IMR-90 (cell line): ENCODE data around the gene OSCP1. TPM values are rescaled to one million over a fixed set of nuclear protein-coding genes. Genes with fewer than 3 reads are reported as not detected.

Experiments
- ATAC-seq: fragments of 200-7000 bp; cut with Tn5 transposase; 2 replicates; pipeline ENCODE4 v1.9.1; 2020; ENCODE audit warnings: low read depth, mild to moderate bottlenecking, moderate library complexity
- BruUV-seq: library from RNA; stranded (reverse); fragments of 400-500 nt; replicated peaks from 2 replicates; lab custom pipeline; 2021; lab: Mats Ljungman, UMichigan
- CTCF ChIA-PET: fragments of 300-600 bp; formaldehyde crosslinking; extraction: SDS; loops from one replicate; lab custom pipeline; 2021; ENCODE audit warnings: antibody characterized with exemption; lab: Yijun Ruan, JAX
- POLR2A ChIA-PET: fragments of 300-600 bp; sonication (Branson Sonifier 250); formaldehyde crosslinking; loops from one replicate; lab custom pipeline; 2022; ENCODE audit warnings: antibody characterized with exemption; ENCODE audit not compliant: unreplicated experiment; lab: Charles Lee
- DNase-seq: peaks from one replicate; pipeline ENCODE4 v3.0.0; 2013
- H2AFZ ChIP-seq: replicated peaks from 2 replicates; pipeline ENCODE3; 2013; ENCODE audit warnings: low read length, mild to moderate bottlenecking; ENCODE audit not compliant: poor library complexity
- H2AK5ac ChIP-seq: 2 replicates; pipeline ENCODE4 v1.6.1; 2013; ENCODE audit warnings: low read depth, low read length, inconsistent platforms
- H2AK9ac ChIP-seq: replicated peaks from 2 replicates; pipeline ENCODE3; 2013; ENCODE audit warnings: mild to moderate bottlenecking, low read depth, low read length, moderate library complexity; ENCODE audit not compliant: poor library complexity
- H2BK120ac ChIP-seq: 2 replicates; pipeline ENCODE4 v1.6.1; 2013; ENCODE audit warnings: low read depth, low read length, inconsistent platforms
- H2BK15ac ChIP-seq: 3 replicates; pipeline ENCODE4 v1.6.1; 2013; ENCODE audit warnings: low read depth, low read length, inconsistent platforms
- H2BK20ac ChIP-seq: 2 replicates; pipeline ENCODE4 v1.6.1; 2013; ENCODE audit warnings: low read depth, mild to moderate bottlenecking, inconsistent platforms, low read length, moderate library complexity
- H2BK5ac ChIP-seq: 2 replicates; pipeline ENCODE4 v1.6.1; 2013; ENCODE audit warnings: mild to moderate bottlenecking, low read depth, low read length, inconsistent platforms; ENCODE audit not compliant: poor library complexity, severe bottlenecking
- H3K14ac ChIP-seq: replicated peaks from 2 replicates; pipeline ENCODE4 v1.6.1; 2013; ENCODE audit warnings: low read depth, low read length, inconsistent platforms
- H3K18ac ChIP-seq: 2 replicates; pipeline ENCODE4 v1.6.1; 2013; ENCODE audit warnings: low read depth, low read length, control low read depth
- H3K23ac ChIP-seq: 2 replicates; pipeline ENCODE4 v1.6.1; 2013; ENCODE audit warnings: low read depth, low read length, inconsistent platforms
- H3K27ac ChIP-seq: 2 replicates; pipeline ENCODE4 v1.5.1; 2013; ENCODE audit warnings: mild to moderate bottlenecking, control low read depth, low read length; ENCODE audit not compliant: insufficient read depth
- H3K27me3 ChIP-seq: 2 replicates; pipeline ENCODE4 v1.6.1; 2013; ENCODE audit warnings: low read length; ENCODE audit not compliant: control insufficient read depth, insufficient read depth
- H3K36me3 ChIP-seq: 2 replicates; pipeline ENCODE4 v1.6.1; 2013; ENCODE audit warnings: low read length, mixed read lengths; ENCODE audit not compliant: control insufficient read depth, insufficient read depth
- H3K4ac ChIP-seq: 2 replicates; pipeline ENCODE4 v1.6.1; 2013; ENCODE audit warnings: low read depth, low read length, inconsistent platforms
- H3K4me1 ChIP-seq: 2 replicates; pipeline ENCODE4 v1.6.1; 2013; ENCODE audit warnings: low read length, mixed read lengths; ENCODE audit not compliant: control insufficient read depth, insufficient read depth
- H3K4me2 ChIP-seq: 2 replicates; pipeline ENCODE4 v1.6.1; 2013; ENCODE audit warnings: low read depth, mild to moderate bottlenecking, control low read depth, low read length, moderate library complexity
- H3K4me3 ChIP-seq: 2 replicates; pipeline ENCODE4 v1.5.1; 2013; ENCODE audit warnings: low read depth, mild to moderate bottlenecking, control low read depth, low read length, moderate library complexity; ENCODE audit not compliant: insufficient read depth
- H3K56ac ChIP-seq: 2 replicates; pipeline ENCODE4 v1.6.1; 2013; ENCODE audit warnings: low read length, inconsistent platforms; ENCODE audit not compliant: insufficient read depth; ENCODE audit errors: extremely low read depth
- H3K79me1 ChIP-seq, 2 experiments: 2 replicates each; pipeline ENCODE4 v1.6.1; 2013; ENCODE audit warnings: low read length in 2 of 2, inconsistent platforms in 1 of 2, low read depth in 1 of 2
- H3K9ac ChIP-seq: 2 replicates; pipeline ENCODE4 v1.6.1; 2013; ENCODE audit warnings: low read depth, low read length, control low read depth
- H3K9me1 ChIP-seq: 2 replicates; pipeline ENCODE4 v1.6.1; 2013; ENCODE audit warnings: low read length, inconsistent platforms; ENCODE audit not compliant: insufficient read depth
- H3K9me3 ChIP-seq: 2 replicates; pipeline ENCODE4 v1.6.1; 2013; ENCODE audit warnings: low read length; ENCODE audit not compliant: control insufficient read depth, insufficient read depth
- H4K20me1 ChIP-seq: 2 replicates; pipeline ENCODE4 v1.6.1; 2013; ENCODE audit warnings: low read length, inconsistent platforms; ENCODE audit not compliant: insufficient read depth
- H4K5ac ChIP-seq: 2 replicates; pipeline ENCODE4 v1.6.1; 2013; ENCODE audit warnings: mild to moderate bottlenecking, low read depth, low read length, control low read depth
- H4K8ac ChIP-seq, 2 experiments: 2 replicates each; pipeline ENCODE4 v1.6.1; 2013; ENCODE audit warnings: low read depth in 2 of 2, low read length in 2 of 2, control low read depth in 1 of 2, inconsistent platforms in 1 of 2
- H4K91ac ChIP-seq: 2 replicates; pipeline ENCODE4 v1.6.1; 2013; ENCODE audit warnings: low read depth, low read length, inconsistent platforms; ENCODE audit not compliant: insufficient read depth
- BHLHE40 ChIP-seq: fragments of 150-350 bp; IDR thresholded peaks from 2 replicates; pipeline ENCODE4 v1.6.1; 2016; ENCODE audit warnings: mild to moderate bottlenecking, low read depth, low read length
- CHD1 ChIP-seq: IDR thresholded peaks from 2 replicates; pipeline ENCODE4 v1.6.1; 2012; ENCODE audit warnings: low read depth, low read length, improper control_type of control experiment
- CTCF ChIP-seq: conservative IDR thresholded peaks from 2 replicates; pipeline ENCODE4 v1.5.1; 2012; ENCODE audit warnings: mild to moderate bottlenecking, low read depth, low read length, improper control_type of control experiment
- ELK1 ChIP-seq: fragments of 150-350 bp; IDR thresholded peaks from 2 replicates; pipeline ENCODE4 v1.6.1; 2016; ENCODE audit warnings: low read depth, mild to moderate bottlenecking, low read length, moderate library complexity, borderline replicate concordance
- FOS ChIP-seq: fragments of 150-350 bp; IDR thresholded peaks from 2 replicates; pipeline ENCODE4 v1.6.1; 2016; ENCODE audit warnings: low read depth, low read length
- MAFK ChIP-seq: IDR thresholded peaks from 2 replicates; pipeline ENCODE4 v1.6.1; 2012; ENCODE audit warnings: low read depth, low read length, improper control_type of control experiment
- MAZ ChIP-seq: IDR thresholded peaks from 2 replicates; pipeline ENCODE4 v1.6.1; 2012; ENCODE audit warnings: low read depth, mild to moderate bottlenecking, low read length, improper control_type of control experiment, moderate library complexity, borderline replicate concordance
- MXI1 ChIP-seq: IDR thresholded peaks from 2 replicates; pipeline ENCODE4 v1.6.1; 2012; ENCODE audit warnings: low read depth, mild to moderate bottlenecking, low read length, moderate library complexity, borderline replicate concordance
- POLR2A ChIP-seq: IDR thresholded peaks from 2 replicates; pipeline ENCODE4 v1.6.1; 2012; ENCODE audit warnings: mild to moderate bottlenecking, low read depth, low read length
- RAD21 ChIP-seq: IDR thresholded peaks from 2 replicates; pipeline ENCODE4 v1.6.1; 2012; ENCODE audit warnings: low read length, improper control_type of control experiment
- RCOR1 ChIP-seq: IDR thresholded peaks from 2 replicates; pipeline ENCODE4 v1.6.1; 2012; ENCODE audit warnings: mild to moderate bottlenecking, low read length, improper control_type of control experiment; ENCODE audit not compliant: insufficient replicate concordance
- WGBS, 2 experiments: methylation state at CpG; one replicate each; pipeline versions ENCODE4 v1.1.5 to v1.1.7; 2013; ENCODE audit warnings: missing lambda C conversion rate in 2 of 2; ENCODE audit not compliant: insufficient read length in 1 of 2; ENCODE audit errors: extremely low coverage in 2 of 2; 5-methylcytosine and 5-hydroxymethylcytosine counted together
- dilution Hi-C: fragments of 300-500 bp; cut with HindIII; formaldehyde crosslinking; loops from one replicate; pipeline ENCODE4 v1.14.3; 2018; ENCODE audit warnings: low sequenced_read_pairs; ENCODE audit not compliant: unreplicated experiment
- in situ Hi-C: fragments of 300-500 bp; cut with MboI; formaldehyde crosslinking; loops from 3 replicates; pipeline ENCODE4 v1.14.3; 2019; ENCODE audit warnings: low sequenced_read_pairs, inconsistent platforms, mixed read lengths
- intact Hi-C: fragments of 100-400 bp; cut with micrococcal nuclease; formaldehyde crosslinking; loops from 2 replicates; pipeline ENCODE4 v1.10.0; 2022
- polyA plus RNA-seq, 3 experiments: library from polyadenylated mRNA; depleted of rRNA; stranded (reverse); fragments of >200 nt; gene quantifications; 2 replicates each; pipeline ENCODE4 v1.2.3, GENCODE V29; 2012; ENCODE audit warnings: low replicate concordance in 1 of 3
- total RNA-seq: library from RNA; depleted of rRNA; stranded (reverse); fragments of >200 nt; gene quantifications from 2 replicates; pipeline ENCODE4 v1.2.3, GENCODE V29; 2012

The OSCP1 gene
- total and polyA plus RNA-seq, 2 of the 4 experiments (the other 2 are of a cell fraction): 7.8 to 11.8 TPM

- H3K79me1 ChIP-seq: no peaks in the 10 kb centered on the region
- H3K56ac ChIP-seq: no peak overlapping the region
- no peak overlapping the region for H3K23ac ChIP-seq
- H3K4me2 ChIP-seq: no peak overlapping the region
- H2BK20ac ChIP-seq: no peak overlapping the region
- H3K4ac ChIP-seq: no peak overlapping the region
- no peaks in the 10 kb centered on the region; the same call in 1 of the 2 replicates for H3K9me3 ChIP-seq
- DNase-seq (no peak), ATAC-seq (no peak)
- TF ChIP-seq CTCF (no peak), FOS (no peak), ELK1 (no peak), CHD1 (no peak), MXI1 (no peak), BHLHE40 (no peak), RAD21 (no peak), POLR2A (no peak), RCOR1 (no peak), MAZ (no peak), MAFK (no peak)
- peaks cover 2% of the 10 kb centered on the region for H3K4me1 ChIP-seq
- no peak overlapping the region for H3K27ac ChIP-seq
- no peak overlapping the region for H4K91ac ChIP-seq
- no peaks in the 10 kb centered on the region for H4K20me1 ChIP-seq
- H3K18ac ChIP-seq: no peak overlapping the region
- H2BK15ac ChIP-seq: no peak overlapping the region
- no peak overlapping the region for H3K9ac ChIP-seq
- intact Hi-C loops: no loop called here
- H3K36me3 ChIP-seq: no peaks in the 10 kb centered on the region
- H4K8ac ChIP-seq: no peak overlapping the region
- in situ Hi-C loops: loop anchor here (25.0 kb wide), 1 partner anchor 303 kb away; no protein-coding TSS in a partner anchor
- H2BK5ac ChIP-seq: no peak overlapping the region
- H3K9me1 ChIP-seq: no peaks in the 10 kb centered on the region
- H3K27me3 ChIP-seq: no peaks in the 10 kb centered on the region
- no peak overlapping the region for H2AFZ ChIP-seq
- ChIA-PET POLR2A (no interaction called here), CTCF (interaction anchor here (1.0 kb wide), 1 partner anchor 73 kb away, joined by 3 read pairs; no protein-coding TSS in a partner anchor)
- H2AK5ac ChIP-seq: no peak overlapping the region
- H3K4me3 ChIP-seq: no peak overlapping the region
- no peak overlapping the region for H2BK120ac ChIP-seq
- no TSS peak for BruUV-seq
- H3K14ac ChIP-seq: no peak overlapping the region
- WGBS, 2 experiments: 73% methylated on average over 5 of the region's 15 CpGs; no CpG with 5 or more reads in 1 of the 2 experiments
- no peak overlapping the region for H2AK9ac ChIP-seq
- dilution Hi-C loops: no loop called here
- no peak overlapping the region for H4K5ac ChIP-seq
Measured at GRCh38 chr1:36415661-36416326, 34.5 kb downstream of the OSCP1 start.
